Astrocyte (in vitro differentiated cells and primary cell): ENCODE results near the gene OGN.

Experiments
- CTCF ChIP-seq: IDR thresholded peaks from 2 replicates; pipeline ENCODE4 v1.5.1; 2011; ENCODE audit warnings: low read depth, mild to moderate bottlenecking, inconsistent platforms, low read length, moderate library complexity; ENCODE audit not compliant: insufficient read depth
- EZH2 ChIP-seq: IDR thresholded peaks from 2 replicates; pipeline ENCODE4 v1.6.1; 2012; ENCODE audit warnings: mild to moderate bottlenecking, low read length, inconsistent platforms; ENCODE audit not compliant: insufficient read depth

- no peak for TF ChIP-seq CTCF
- TF ChIP-seq EZH2 = no peak
Observed at GRCh38 chr9:92440751-92441046, 36.3 kb upstream of the OGN start.
